ENCODE measurements around the gene TRIM29.

DNA sequence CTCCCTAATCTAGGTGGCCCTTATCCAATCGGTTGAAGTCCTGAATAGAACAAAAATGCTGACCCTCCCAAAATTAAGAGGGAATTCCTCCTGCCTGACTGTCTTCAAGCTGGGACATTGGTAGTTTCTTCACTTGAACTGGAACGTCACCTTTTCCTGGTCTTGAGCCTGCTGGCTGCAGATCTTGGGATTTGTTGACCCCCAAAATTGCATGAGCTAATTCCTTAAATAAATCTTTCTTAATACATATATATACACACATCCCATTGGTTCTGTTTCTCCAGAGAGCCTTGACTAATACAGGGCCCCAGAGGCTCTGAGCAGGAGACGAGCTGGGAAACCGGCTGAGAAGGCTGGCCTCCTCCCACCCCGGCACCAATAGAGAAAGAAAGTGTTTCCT, 46.2 kb downstream of the TRIM29 start:
- no peak for TF ChIP-seq FOS (IDR thresholded peaks at IDR 0.05; ENCODE audit: extremely low read depth, insufficient read length)
- TF ChIP-seq, protein P1, sequence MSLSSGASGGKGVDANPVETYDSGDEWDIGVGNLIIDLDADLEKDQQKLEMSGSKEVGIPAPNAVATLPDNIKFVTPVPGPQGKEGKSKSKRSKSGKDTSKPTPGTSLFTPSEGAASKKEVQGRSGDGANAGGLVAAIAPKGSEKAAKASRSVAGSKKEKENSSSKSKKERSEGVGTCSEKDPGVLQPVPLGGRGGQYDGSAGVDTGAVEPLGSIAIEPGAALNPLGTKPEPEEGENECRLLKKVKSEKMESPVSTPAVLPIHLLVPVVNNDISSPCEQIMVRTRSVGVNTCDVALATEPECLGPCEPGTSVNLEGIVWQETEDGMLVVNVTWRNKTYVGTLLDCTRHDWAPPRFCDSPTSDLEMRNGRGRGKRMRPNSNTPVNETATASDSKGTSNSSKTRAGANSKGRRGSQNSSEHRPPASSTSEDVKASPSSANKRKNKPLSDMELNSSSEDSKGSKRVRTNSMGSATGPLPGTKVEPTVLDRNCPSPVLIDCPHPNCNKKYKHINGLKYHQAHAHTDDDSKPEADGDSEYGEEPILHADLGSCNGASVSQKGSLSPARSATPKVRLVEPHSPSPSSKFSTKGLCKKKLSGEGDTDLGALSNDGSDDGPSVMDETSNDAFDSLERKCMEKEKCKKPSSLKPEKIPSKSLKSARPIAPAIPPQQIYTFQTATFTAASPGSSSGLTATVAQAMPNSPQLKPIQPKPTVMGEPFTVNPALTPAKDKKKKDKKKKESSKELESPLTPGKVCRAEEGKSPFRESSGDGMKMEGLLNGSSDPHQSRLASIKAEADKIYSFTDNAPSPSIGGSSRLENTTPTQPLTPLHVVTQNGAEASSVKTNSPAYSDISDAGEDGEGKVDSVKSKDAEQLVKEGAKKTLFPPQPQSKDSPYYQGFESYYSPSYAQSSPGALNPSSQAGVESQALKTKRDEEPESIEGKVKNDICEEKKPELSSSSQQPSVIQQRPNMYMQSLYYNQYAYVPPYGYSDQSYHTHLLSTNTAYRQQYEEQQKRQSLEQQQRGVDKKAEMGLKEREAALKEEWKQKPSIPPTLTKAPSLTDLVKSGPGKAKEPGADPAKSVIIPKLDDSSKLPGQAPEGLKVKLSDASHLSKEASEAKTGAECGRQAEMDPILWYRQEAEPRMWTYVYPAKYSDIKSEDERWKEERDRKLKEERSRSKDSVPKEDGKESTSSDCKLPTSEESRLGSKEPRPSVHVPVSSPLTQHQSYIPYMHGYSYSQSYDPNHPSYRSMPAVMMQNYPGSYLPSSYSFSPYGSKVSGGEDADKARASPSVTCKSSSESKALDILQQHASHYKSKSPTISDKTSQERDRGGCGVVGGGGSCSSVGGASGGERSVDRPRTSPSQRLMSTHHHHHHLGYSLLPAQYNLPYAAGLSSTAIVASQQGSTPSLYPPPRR (CRISPR knock-in tag; IDR thresholded peaks at IDR 0.05; ENCODE audit: borderline replicate concordance): no peak
- TF ChIP-seq ZNF77 (CRISPR knock-in tag; IDR thresholded peaks at IDR 0.05): no peak
- no peak for TF ChIP-seq ARHGAP35 (IDR thresholded peaks at IDR 0.05; ENCODE audit: partially characterized antibody)
- TF ChIP-seq TARDBP (IDR thresholded peaks at IDR 0.05): no peak
- TF ChIP-seq ELF4 (CRISPR knock-in tag; IDR thresholded peaks at IDR 0.05): no peak
- TF ChIP-seq, protein P2, sequence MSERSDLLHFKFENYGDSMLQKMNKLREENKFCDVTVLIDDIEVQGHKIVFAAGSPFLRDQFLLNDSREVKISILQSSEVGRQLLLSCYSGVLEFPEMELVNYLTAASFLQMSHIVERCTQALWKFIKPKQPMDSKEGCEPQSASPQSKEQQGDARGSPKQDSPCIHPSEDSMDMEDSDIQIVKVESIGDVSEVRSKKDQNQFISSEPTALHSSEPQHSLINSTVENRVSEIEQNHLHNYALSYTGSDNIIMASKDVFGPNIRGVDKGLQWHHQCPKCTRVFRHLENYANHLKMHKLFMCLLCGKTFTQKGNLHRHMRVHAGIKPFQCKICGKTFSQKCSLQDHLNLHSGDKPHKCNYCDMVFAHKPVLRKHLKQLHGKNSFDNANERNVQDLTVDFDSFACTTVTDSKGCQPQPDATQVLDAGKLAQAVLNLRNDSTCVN (CRISPR knock-in tag; IDR thresholded peaks at IDR 0.05): no peak
- no peak for TF ChIP-seq RFX5 (IDR thresholded peaks at IDR 0.05; ENCODE audit: low read depth, low read length)
- TF ChIP-seq ZFX (CRISPR knock-in tag; IDR thresholded peaks at IDR 0.05): no peak
